ENCODE measurements around the gene GNL1.

DNA sequence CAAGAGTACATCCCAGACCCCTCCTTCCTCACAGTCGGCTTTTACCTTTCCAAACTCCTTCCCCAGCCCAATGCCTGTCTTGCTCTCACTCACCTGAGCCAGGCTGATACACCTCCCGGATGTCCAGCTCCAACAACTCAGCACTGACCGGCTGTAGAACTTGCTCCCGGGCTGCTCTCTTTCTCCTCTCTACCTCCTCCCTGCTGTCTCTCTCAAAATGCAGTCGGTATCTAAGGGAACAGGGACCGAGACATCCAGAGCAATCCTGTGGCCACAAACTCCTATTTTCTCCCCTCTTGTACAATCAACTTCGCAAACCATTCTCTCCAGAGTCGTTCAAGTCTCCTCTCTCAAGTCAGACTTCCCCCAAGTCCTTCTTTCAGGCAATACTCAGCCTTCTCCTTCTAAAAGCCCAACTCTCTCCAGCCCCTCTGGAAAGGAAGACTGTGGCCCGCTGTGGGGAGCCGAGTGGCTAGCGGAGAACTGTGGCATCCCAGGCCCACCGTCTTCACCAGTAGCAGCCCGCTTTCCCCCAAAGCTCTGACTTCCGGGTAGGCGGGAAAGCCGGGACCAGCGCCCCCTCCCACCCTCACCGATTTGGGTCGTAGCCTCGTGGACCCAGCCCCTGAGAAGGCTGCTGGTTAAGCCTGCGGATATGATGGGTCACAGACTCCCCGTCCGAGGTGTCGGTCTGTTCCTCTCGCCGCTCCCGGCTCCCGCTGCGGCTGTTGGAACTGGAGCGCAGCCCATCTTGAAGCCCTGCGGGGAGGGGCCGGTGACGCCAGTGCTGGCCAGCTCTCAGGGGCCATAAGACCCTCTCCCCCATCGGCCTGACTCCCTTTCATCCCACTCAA is 1.1 kb downstream of the GNL1 start:
- TF ChIP-seq, protein P1, sequence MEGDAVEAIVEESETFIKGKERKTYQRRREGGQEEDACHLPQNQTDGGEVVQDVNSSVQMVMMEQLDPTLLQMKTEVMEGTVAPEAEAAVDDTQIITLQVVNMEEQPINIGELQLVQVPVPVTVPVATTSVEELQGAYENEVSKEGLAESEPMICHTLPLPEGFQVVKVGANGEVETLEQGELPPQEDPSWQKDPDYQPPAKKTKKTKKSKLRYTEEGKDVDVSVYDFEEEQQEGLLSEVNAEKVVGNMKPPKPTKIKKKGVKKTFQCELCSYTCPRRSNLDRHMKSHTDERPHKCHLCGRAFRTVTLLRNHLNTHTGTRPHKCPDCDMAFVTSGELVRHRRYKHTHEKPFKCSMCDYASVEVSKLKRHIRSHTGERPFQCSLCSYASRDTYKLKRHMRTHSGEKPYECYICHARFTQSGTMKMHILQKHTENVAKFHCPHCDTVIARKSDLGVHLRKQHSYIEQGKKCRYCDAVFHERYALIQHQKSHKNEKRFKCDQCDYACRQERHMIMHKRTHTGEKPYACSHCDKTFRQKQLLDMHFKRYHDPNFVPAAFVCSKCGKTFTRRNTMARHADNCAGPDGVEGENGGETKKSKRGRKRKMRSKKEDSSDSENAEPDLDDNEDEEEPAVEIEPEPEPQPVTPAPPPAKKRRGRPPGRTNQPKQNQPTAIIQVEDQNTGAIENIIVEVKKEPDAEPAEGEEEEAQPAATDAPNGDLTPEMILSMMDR (IDR thresholded peaks at IDR 0.05), result no peak
- no peak for TF ChIP-seq POLR2A (IDR thresholded peaks at IDR 0.05)
